Loucy (cell line): ENCODE measurements around the gene GRK3.

ENCODE experiments used
- CTCF ChIP-seq: fragments of 200-600 bp; sonication (generic); conservative IDR thresholded peaks from 2 replicates; pipeline ENCODE4 v1.5.1; 2014; ENCODE audit warnings: mild to moderate bottlenecking, antibody characterized with exemption, low read length
- EZH2phosphoT487 ChIP-seq: fragments of 200-600 bp; IDR thresholded peaks from 2 replicates; pipeline ENCODE4 v1.6.1; 2018; ENCODE audit warnings: antibody characterized with exemption, mild to moderate bottlenecking, moderate library complexity, borderline replicate concordance

- TF ChIP-seq EZH2phosphoT487 (no peak), CTCF (no peak)
These were observed 130.7 kb downstream of the GRK3 start for GRCh38 chr22:25695146-25695545.
